Measurements from ENCODE around the gene GNPTG.

GRCh38 chr16:1366712-1367299, 15.1 kb downstream of the GNPTG start:
- TF ChIP-seq CTCF (IDR thresholded peaks at IDR 0.05) (no peak), ZFX (IDR thresholded peaks at IDR 0.05; ENCODE audit: borderline replicate concordance) (no peak)
